ENCODE measurements around the gene SLC5A1. TPM values are rescaled to one million over a fixed set of nuclear protein-coding genes. Genes with fewer than 3 reads are reported as not detected.

Gene SLC5A1
- total and polyA plus RNA-seq, 2 of the 13 experiments (the other 11 are each of a cell fraction or from before 2014, with no cell fraction given) = not detected

DNA sequence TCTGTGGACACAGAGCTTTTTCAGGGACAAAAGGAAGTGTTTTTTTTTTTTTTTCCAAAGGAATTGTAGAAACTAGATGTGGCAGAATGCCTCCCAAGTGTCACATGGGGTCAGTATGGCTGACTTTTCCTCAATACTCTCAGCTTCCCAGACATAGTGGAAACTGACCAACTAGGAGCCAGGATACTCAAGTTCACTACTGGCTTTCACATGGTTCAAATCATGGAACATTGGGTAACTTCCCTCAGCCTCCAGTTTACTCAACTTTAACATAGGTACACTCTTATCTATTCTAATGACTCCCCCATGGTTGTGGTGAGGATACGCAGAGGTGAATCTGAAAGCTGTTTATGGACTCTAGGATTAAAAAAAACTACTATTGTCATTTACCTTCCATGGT is 1.4 kb downstream of the SLC5A1 start (continued):
- no peak for TF ChIP-seq HMG20A (CRISPR knock-in tag; IDR thresholded peaks at IDR 0.05; ENCODE audit: borderline replicate concordance)

- Histone ChIP-seq H3K27me3 (ENCODE audit: control insufficient read depth in 1 of 2, insufficient read depth in 2 of 2, low read length in 2 of 2) (peaks cover 0 to 34% of the 10 kb centered on the region in 2 experiments; a peak in 4 of 5 replicates), H3K36me3 (replicated peaks in 1 of 2; ENCODE audit: control insufficient read depth in 1 of 2, insufficient read depth in 2 of 2, low read length in 2 of 2) (no peaks in the 10 kb centered on the region), H3K4me3 (replicated peaks in 1 of 3; ENCODE audit: insufficient read depth in 1 of 3, low read depth in 2 of 3, low read length in 3 of 3) (no peak overlapping the region), H2AFZ (ENCODE audit: low read length) (no peak overlapping the region), H3K4me1 (ENCODE audit: insufficient read depth, low read length) (no peaks in the 10 kb centered on the region), H4K20me1 (ENCODE audit: insufficient read depth, low read length) (no peaks in the 10 kb centered on the region), H3K4me2 (ENCODE audit: low read depth, low read length) (no peak overlapping the region), H3K9me3 (ENCODE audit: low read length) (no peaks in the 10 kb centered on the region), H3K9ac (ENCODE audit: insufficient read depth, low read depth, low read length) (no peak overlapping the region), H3K27ac (ENCODE audit: extremely low read length, insufficient read depth, low read length) (no peak overlapping the region), H3K79me2 (ENCODE audit: insufficient read depth, low read length) (no peaks in the 10 kb centered on the region)
- in situ Hi-C loops (cut with HindIII; ENCODE audit: extremely low pct_ligation_motif_present, low pct_unique_long_range_greater_than_20kb) (no loop called here), intact Hi-C loops (cut with micrococcal nuclease; ENCODE audit: unreplicated experiment) (no loop called here)
- no TSS peak for BruUV-seq (replicated peaks)
- DNase-seq (ENCODE audit: low spot score) (no peak), FAIRE-seq (no peak), ATAC-seq (no peak)
- ChIA-PET CTCF (ENCODE audit: low intra/inter-chr PET ratio, low total read pairs) (no interaction called here), POLR2A (no interaction called here)
- WGBS (ENCODE audit: low lambda C conversion rate) = 4% methylated on average over 3 of the region's 3 CpGs
- TF ChIP-seq ZNF629 (CRISPR knock-in tag; conservative IDR thresholded peaks at IDR 0.05) = no peak
- no peak for TF ChIP-seq ZC3H13 (CRISPR knock-in tag; IDR thresholded peaks at IDR 0.05)
- TF ChIP-seq TBL1XR1 (IDR thresholded peaks at IDR 0.05; ENCODE audit: borderline replicate concordance, low read length, partially characterized antibody) = no peak
- no peak for TF ChIP-seq STAG1 (CRISPR knock-in tag; IDR thresholded peaks at IDR 0.05)
- TF ChIP-seq THAP11 (CRISPR knock-in tag; IDR thresholded peaks at IDR 0.05) = no peak
- TF ChIP-seq FLYWCH1 (CRISPR knock-in tag; IDR thresholded peaks at IDR 0.05) = no peak
- TF ChIP-seq HMG20A (CRISPR knock-in tag; IDR thresholded peaks at IDR 0.05; ENCODE audit: borderline replicate concordance) = no peak
- no peak for TF ChIP-seq ZKSCAN8 (CRISPR knock-in tag; IDR thresholded peaks at IDR 0.05; ENCODE audit: borderline replicate concordance)
- no peak for TF ChIP-seq ZBTB8A (CRISPR knock-in tag; IDR thresholded peaks at IDR 0.05; ENCODE audit: borderline replicate concordance, low read depth)
- TF ChIP-seq, protein P1, sequence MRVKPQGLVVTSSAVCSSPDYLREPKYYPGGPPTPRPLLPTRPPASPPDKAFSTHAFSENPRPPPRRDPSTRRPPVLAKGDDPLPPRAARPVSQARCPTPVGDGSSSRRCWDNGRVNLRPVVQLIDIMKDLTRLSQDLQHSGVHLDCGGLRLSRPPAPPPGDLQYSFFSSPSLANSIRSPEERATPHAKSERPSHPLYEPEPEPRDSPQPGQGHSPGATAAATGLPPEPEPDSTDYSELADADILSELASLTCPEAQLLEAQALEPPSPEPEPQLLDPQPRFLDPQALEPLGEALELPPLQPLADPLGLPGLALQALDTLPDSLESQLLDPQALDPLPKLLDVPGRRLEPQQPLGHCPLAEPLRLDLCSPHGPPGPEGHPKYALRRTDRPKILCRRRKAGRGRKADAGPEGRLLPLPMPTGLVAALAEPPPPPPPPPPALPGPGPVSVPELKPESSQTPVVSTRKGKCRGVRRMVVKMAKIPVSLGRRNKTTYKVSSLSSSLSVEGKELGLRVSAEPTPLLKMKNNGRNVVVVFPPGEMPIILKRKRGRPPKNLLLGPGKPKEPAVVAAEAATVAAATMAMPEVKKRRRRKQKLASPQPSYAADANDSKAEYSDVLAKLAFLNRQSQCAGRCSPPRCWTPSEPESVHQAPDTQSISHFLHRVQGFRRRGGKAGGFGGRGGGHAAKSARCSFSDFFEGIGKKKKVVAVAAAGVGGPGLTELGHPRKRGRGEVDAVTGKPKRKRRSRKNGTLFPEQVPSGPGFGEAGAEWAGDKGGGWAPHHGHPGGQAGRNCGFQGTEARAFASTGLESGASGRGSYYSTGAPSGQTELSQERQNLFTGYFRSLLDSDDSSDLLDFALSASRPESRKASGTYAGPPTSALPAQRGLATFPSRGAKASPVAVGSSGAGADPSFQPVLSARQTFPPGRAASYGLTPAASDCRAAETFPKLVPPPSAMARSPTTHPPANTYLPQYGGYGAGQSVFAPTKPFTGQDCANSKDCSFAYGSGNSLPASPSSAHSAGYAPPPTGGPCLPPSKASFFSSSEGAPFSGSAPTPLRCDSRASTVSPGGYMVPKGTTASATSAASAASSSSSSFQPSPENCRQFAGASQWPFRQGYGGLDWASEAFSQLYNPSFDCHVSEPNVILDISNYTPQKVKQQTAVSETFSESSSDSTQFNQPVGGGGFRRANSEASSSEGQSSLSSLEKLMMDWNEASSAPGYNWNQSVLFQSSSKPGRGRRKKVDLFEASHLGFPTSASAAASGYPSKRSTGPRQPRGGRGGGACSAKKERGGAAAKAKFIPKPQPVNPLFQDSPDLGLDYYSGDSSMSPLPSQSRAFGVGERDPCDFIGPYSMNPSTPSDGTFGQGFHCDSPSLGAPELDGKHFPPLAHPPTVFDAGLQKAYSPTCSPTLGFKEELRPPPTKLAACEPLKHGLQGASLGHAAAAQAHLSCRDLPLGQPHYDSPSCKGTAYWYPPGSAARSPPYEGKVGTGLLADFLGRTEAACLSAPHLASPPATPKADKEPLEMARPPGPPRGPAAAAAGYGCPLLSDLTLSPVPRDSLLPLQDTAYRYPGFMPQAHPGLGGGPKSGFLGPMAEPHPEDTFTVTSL (CRISPR knock-in tag; IDR thresholded peaks at IDR 0.05; ENCODE audit: borderline replicate concordance) = no peak
- TF ChIP-seq ZBTB20 (CRISPR knock-in tag; IDR thresholded peaks at IDR 0.05; ENCODE audit: borderline replicate concordance, low read depth) = no peak
- TF ChIP-seq ZNF235 (CRISPR knock-in tag; IDR thresholded peaks at IDR 0.05; ENCODE audit: borderline replicate concordance) = no peak
- TF ChIP-seq PTBP1 (IDR thresholded peaks at IDR 0.05; ENCODE audit: low read depth, low read length, poor library complexity, severe bottlenecking) = no peak
- no peak for TF ChIP-seq HOXA3 (CRISPR knock-in tag; IDR thresholded peaks at IDR 0.05)
- no peak for TF ChIP-seq KMT2A (CRISPR knock-in tag; IDR thresholded peaks at IDR 0.05)
- no peak for TF ChIP-seq PLRG1 (conservative IDR thresholded peaks at IDR 0.05)
- no peak for TF ChIP-seq TCF7 (IDR thresholded peaks at IDR 0.05; ENCODE audit: low read depth)
- TF ChIP-seq ISL2 (CRISPR knock-in tag; IDR thresholded peaks at IDR 0.05) = no peak
- TF ChIP-seq ETS1 (CRISPR knock-in tag; IDR thresholded peaks at IDR 0.05) = no peak
Measured at GRCh38 chr22:32044913-32045312, 1.9 kb downstream of the SLC5A1 start.

All from HepG2 (cell line).